GM18867 (cell line): ENCODE data around the gene GLI2.

Experiments
- ATAC-seq: cut with Tn5 transposase; IDR thresholded peaks from one replicate; pipeline ENCODE4 v1.9.1; 2021; ENCODE audit warnings: mild to moderate bottlenecking, moderate library complexity; ENCODE audit not compliant: unreplicated experiment

The GLI2 gene

GRCh38 chr2:120735746-120736170, at the start of gene GLI2:
TSS of gene GLI2 (plus strand) at chr2:120735868. CDS start at chr2:120797321, 61,453 bp downstream.
- peak; percentile 61 for ATAC-seq

- no peak for ATAC-seq
These were observed 49.7 kb upstream of the GLI2 start for GRCh38 chr2:120685974-120686297.

GRCh38 chr2:120686511-120687168, 49.0 kb upstream of the GLI2 start:
- no peak for ATAC-seq

- no peak for ATAC-seq
These were observed 48.5 kb upstream of the GLI2 start for GRCh38 chr2:120687210-120687609.

- no peak for ATAC-seq
These were observed 45.1 kb upstream of the GLI2 start for GRCh38 chr2:120690521-120690920.

- no peak for ATAC-seq
These were observed 44.3 kb upstream of the GLI2 start for GRCh38 chr2:120691410-120691809.

GRCh38 chr2:120692691-120693090, 43.0 kb upstream of the GLI2 start:
- no peak for ATAC-seq

- ATAC-seq, result no peak
These were observed 42.5 kb upstream of the GLI2 start for GRCh38 chr2:120693121-120693520.

GRCh38 chr2:120694034-120694433, 41.6 kb upstream of the GLI2 start:
- no peak for ATAC-seq

GRCh38 chr2:120697471-120697870, 38.2 kb upstream of the GLI2 start:
- ATAC-seq, result no peak

- no peak for ATAC-seq
These were observed 36.4 kb upstream of the GLI2 start for GRCh38 chr2:120699292-120699691.

- no peak for ATAC-seq
These were observed 35.0 kb upstream of the GLI2 start for GRCh38 chr2:120700659-120701058.

GRCh38 chr2:120701096-120701495, 34.6 kb upstream of the GLI2 start:
- ATAC-seq, result no peak

- no peak for ATAC-seq
These were observed 34.2 kb upstream of the GLI2 start for GRCh38 chr2:120701499-120701898.

GRCh38 chr2:120702061-120702460, 33.6 kb upstream of the GLI2 start:
- ATAC-seq, result no peak

- no peak for ATAC-seq
These were observed 32.9 kb upstream of the GLI2 start for GRCh38 chr2:120702801-120703200.

GRCh38 chr2:120703330-120703994, 32.2 kb upstream of the GLI2 start:
- ATAC-seq, result no peak

GRCh38 chr2:120704696-120705095, 31.0 kb upstream of the GLI2 start:
- no peak for ATAC-seq

GRCh38 chr2:120707816-120708215, 27.9 kb upstream of the GLI2 start:
- ATAC-seq, result no peak

GRCh38 chr2:120708944-120709607, 26.6 kb upstream of the GLI2 start:
- ATAC-seq, result no peak

GRCh38 chr2:120709608-120710041, 26.0 kb upstream of the GLI2 start:
- no peak for ATAC-seq

GRCh38 chr2:120710256-120710655, 25.4 kb upstream of the GLI2 start:
- ATAC-seq, result no peak
